ENCODE data around the gene CAMKMT.

CAMKMT gene

DNA sequence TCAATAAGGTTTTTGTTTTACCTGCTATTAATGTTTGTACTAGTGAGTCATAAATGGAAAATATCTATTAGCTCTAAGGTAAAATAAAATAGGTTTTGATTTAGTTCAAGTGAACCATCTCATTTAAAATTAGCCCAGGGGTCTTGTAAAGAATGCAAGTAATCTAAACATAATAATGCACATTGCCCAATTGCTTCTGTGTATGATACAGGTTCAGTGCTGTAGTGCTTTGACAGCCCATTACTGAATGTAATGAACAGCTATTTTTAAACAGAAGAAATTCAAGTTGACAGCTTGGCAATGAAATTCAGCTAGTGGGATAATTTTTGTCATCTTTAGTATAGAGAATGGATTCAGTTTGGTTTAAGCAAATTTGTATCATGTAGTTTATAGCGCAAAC, 91.5 kb downstream of the CAMKMT start:
- DNase-seq (ENCODE audit: extremely low read depth, low read depth) = no peak

DNA sequence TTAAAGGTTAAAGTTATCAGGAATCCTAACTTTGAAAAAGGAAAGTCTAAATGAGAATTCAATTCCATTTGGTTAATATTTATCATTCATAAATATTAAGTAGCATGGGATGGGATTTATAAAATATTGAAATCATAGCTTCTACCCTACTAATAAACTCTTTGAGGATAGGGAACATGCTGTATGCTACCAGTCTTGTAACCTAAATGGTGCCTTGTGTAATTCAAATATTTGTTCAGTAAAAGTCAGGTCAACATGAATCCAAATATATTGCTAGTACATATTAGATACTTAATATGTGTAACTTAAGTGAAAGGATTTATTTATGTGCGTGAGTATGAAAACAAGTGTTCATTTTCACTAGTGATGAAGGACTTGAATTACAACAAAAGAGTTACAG, 94.1 kb downstream of the CAMKMT start:
- TF ChIP-seq, protein P1, sequence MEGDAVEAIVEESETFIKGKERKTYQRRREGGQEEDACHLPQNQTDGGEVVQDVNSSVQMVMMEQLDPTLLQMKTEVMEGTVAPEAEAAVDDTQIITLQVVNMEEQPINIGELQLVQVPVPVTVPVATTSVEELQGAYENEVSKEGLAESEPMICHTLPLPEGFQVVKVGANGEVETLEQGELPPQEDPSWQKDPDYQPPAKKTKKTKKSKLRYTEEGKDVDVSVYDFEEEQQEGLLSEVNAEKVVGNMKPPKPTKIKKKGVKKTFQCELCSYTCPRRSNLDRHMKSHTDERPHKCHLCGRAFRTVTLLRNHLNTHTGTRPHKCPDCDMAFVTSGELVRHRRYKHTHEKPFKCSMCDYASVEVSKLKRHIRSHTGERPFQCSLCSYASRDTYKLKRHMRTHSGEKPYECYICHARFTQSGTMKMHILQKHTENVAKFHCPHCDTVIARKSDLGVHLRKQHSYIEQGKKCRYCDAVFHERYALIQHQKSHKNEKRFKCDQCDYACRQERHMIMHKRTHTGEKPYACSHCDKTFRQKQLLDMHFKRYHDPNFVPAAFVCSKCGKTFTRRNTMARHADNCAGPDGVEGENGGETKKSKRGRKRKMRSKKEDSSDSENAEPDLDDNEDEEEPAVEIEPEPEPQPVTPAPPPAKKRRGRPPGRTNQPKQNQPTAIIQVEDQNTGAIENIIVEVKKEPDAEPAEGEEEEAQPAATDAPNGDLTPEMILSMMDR (IDR thresholded peaks at IDR 0.05; ENCODE audit: low read depth, low read length) = no peak
- DNase-seq (ENCODE audit: extremely low read depth, low read depth) = no peak

More for the DNA sequence above, 91.5 kb downstream of the CAMKMT start:
- TF ChIP-seq, protein P1 (IDR thresholded peaks at IDR 0.05; ENCODE audit: low read depth, low read length) = no peak

DNA sequence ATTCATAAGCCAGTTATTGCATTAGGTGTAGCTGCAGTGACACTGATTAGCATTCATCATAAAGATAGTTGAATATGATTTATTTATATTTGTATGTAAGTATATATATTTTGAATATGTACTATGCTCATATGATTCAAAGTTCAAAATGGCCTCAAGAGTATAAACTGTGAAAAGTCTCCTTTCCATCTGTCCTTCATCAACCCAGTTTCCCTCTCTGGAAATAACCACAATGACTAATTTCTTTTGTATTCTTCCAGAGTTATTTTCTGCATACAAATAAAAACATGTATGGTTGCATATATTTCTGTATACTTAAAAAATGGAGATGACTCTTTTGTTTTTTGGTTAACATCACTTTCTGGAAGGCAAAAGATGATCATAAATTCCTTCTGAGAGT, 95.2 kb downstream of the CAMKMT start:
- no peak for DNase-seq (ENCODE audit: extremely low read depth, low read depth)
- TF ChIP-seq, protein P1 (IDR thresholded peaks at IDR 0.05; ENCODE audit: low read depth, low read length) = no peak

DNA sequence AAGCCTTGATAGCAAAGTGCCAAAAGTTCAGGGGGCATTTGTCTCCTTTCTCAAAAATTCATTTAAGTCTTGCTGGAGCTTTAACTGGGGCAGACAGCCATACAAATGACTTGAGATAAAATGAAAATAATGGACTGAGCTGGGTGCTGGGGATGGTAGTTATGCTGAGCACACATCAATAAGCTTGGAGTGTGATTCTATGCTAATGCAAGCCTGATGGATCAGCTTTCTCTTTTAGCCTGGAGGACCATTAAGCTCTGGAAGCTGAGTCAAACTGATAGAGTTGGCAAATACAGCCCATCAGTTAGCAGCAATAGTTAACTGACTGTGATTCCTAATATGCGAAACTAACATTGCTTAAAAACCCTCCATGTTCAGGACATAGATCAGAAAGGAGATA, 98.0 kb downstream of the CAMKMT start:
- TF ChIP-seq, protein P1 (IDR thresholded peaks at IDR 0.05; ENCODE audit: low read depth, low read length) = no peak
- DNase-seq (ENCODE audit: extremely low read depth, low read depth) = no peak

DNA sequence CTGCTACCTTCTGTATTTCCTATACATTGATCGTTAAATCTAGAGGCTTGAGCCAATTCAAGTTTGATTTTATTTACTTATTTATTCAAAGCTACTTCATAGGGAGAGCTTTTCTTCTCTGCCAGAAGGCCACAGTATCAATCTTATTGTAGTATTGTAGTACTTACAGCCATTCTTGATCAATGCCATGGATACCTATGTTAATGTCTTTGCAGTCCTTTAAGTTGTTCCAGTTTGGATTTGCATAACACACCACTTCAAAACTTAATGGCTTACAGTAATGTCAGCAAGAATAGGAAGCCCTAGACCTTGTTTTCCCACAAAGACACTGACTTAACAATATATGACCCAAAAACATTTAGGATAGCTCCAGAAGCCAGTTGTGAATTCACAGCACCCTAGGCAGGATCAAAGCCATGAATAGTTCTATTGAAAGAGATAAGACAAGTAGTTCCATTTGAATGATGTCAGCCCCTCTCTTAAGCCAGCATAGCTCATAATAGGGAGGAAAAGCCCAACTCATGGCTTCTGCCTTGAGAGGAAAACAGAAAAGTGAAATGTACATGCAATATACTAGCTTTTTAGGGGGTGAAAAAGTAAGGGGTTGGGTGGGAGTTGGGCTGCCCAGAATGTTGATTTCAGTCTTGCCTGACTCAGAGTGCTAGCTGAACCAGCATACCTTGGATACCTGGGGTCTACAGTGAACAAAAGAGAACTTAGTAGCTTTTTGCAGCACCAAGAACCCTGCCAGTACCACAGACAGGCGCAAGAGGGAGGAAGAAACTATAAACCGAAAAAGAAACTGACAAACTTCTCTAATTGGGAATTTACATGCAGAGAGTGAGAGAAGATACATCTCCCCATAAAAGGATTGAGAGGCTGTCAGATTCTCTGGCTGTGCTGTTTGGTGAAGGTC, 101.4 kb downstream of the CAMKMT start:
- DNase-seq (ENCODE audit: extremely low read depth, low read depth) = no peak
- TF ChIP-seq, protein P1 (IDR thresholded peaks at IDR 0.05; ENCODE audit: low read depth, low read length) = no peak

DNA sequence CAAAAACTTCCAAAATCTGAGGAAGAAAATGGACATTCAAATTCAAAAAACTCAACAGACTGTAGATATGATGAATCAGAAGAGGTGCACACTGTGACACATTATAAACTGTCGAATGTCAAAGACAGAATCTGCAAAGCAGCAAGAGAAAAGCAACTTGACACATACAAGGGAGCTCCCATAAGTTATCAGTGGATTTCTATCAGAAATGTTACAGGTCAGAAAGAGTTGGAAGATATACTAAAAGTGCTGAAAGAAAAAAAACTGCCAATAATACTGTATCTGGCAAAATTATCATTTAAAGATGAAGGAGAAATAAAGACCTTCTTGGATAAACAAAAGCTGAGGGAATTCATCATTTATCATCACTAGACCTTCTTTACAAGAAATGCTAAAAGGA, 102.7 kb downstream of the CAMKMT start:
- TF ChIP-seq, protein P1 (IDR thresholded peaks at IDR 0.05; ENCODE audit: low read depth, low read length) = no peak
- DNase-seq (ENCODE audit: extremely low read depth, low read depth) = no peak

DNA sequence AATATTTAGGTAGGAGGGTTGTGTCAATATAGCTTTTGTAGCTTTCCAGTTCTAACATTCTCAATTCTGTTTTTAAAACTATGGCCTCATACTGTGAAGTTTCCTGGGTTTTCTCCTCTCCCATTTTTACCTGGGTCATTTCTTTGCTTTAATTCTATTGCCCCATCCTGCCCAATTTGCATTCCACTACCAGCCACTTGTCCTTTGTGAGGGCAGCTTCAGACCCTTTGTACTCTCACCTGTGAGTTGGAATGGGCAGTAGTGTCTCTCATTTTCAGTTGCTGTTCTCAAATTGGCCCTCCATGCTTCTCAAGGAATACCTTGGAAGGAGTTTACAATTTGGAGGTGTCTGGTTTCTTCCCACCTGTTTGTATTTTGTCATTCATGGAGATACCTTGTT, 108.4 kb downstream of the CAMKMT start:
- no peak for DNase-seq (ENCODE audit: extremely low read depth, low read depth)
- TF ChIP-seq, protein P1 (IDR thresholded peaks at IDR 0.05; ENCODE audit: low read depth, low read length) = no peak

All from AG09319 (cell line).